HG03066 (cell line): ENCODE results near the gene CEP72.

Experiments used
- ATAC-seq: cut with Tn5 transposase; IDR thresholded peaks from one replicate; pipeline ENCODE4 v1.9.1; 2021; ENCODE audit warnings: low read depth; ENCODE audit not compliant: unreplicated experiment

Gene CEP72

GRCh38 chr5:635306-636055, 23.3 kb downstream of the CEP72 start:
- ATAC-seq, result no peak

GRCh38 chr5:636951-637350, 24.8 kb downstream of the CEP72 start:
- no peak for ATAC-seq

- ATAC-seq, result no peak
Observed at GRCh38 chr5:637581-638450, 25.7 kb downstream of the CEP72 start.

DNA sequence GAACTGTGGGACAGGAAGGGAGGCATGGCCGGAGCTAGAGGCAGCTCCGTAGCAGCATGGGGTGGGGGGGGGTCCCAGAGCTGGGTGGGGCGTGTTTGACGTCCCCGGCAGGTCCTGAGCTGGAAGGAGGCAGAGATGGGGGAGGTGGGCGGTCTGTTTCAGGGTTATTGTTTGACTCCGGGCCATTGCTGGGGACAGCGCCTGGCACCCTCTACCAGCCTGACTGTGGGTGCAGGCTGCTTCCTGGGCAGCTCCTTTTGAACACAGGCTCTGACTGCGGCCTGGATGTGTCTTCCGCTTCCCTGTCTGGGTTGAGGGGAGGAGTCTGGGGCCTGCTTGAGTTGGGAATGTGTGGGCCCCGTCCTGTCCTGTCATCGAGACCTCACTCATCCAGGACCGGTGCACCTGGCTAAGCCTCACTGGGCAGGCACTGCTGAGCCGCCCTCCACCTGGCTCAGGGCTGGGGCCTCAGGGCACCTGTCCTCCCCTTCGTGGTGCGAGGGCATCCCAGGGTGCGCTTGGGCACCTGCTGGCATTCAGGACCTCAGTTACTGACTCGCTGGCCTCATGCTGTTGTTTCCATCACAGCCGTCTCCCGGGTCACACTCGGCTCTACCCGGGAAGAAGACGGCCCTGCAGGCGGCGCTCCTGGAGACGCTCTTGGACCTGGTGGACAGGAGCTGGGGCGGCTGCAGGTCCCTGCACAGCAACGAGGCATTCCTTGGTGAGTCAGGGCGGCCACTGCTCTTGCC, 26.5 kb downstream of the CEP72 start:
- ATAC-seq, result no peak

DNA sequence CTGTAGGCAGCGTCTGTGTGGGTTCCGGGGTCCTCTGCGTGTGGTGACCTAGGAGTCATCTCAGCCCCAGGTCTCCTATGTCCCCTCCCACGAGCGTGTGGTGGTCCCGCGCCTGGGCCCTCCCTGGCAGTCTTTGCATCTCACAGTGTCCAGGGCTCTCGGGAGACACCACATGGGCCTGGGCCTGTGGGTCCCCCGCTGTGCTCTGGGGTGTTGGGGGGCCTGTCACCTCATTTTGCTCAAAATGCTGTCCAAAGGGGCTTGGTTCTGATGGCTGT, 27.1 kb downstream of the CEP72 start:
- no peak for ATAC-seq

GRCh38 chr5:639584-640213, 27.6 kb downstream of the CEP72 start:
- ATAC-seq, result no peak

GRCh38 chr5:640461-641330, 28.6 kb downstream of the CEP72 start:
- no peak for ATAC-seq

- ATAC-seq, result no peak
Observed at GRCh38 chr5:641331-641765, 29.2 kb downstream of the CEP72 start.

DNA sequence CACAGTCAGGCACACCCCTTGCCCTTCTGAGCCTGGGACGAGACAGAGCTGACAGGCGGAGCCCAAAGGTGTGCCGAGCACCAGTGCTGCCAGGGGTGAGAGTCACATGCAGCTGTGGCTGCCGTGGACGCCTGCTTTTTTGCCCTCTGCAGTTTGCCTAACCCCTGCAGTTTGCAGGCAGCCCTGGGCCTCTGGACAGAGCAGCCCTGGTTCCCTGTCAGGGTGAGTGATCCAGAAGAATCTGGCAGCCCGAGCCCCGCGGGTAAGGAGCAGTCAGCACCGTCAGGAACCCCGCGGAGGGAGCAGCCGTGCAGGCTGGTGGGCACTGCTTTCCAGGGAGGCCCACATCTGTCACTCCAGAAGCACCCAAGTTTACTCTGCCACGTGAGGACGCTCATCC, 30.3 kb downstream of the CEP72 start:
- no peak for ATAC-seq

DNA sequence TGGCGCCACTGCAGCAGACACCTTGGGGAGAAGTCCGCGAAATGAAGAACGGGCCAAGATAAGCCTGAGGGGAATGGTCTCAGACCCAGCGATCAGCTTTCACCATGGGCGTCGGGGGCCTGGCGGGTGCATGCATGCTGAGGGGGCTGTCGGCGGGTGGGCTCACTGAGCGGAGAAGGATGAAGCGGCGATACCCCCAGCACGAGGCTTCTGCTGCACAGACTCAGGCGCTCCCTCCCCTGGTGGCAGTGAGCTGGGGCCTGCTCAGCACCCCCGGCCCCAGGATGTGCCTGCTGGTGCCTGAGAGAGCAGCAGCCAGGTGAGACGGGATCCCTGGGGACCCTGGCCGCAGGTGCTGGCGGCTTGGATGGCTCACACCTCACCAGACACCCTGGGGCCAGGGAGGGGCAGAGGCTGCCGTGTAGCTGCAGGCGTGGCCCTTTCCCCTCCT, 31.2 kb downstream of the CEP72 start:
- ATAC-seq, result no peak

- no peak for ATAC-seq
Observed at GRCh38 chr5:643811-644271, 31.7 kb downstream of the CEP72 start.

DNA sequence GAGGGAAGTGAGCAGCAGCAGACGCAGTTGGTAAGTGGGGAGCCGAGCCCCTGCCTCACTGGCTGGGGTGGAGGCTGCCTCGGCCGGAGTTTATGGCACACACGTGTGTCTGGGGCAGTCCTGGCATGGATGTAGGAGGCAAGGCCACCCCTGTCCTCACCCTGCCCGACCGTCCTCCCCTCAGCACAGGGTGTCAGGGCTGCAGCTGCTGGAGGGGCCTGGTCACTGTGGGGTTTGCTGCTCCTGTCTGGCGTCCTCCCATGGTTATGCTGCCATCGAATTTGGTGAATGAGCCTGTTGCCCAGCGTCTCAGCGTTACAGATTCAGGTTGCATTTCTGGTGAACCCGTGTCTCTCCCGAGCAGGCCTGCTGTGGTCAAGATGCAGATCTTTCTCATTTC, 32.4 kb downstream of the CEP72 start:
- no peak for ATAC-seq

DNA sequence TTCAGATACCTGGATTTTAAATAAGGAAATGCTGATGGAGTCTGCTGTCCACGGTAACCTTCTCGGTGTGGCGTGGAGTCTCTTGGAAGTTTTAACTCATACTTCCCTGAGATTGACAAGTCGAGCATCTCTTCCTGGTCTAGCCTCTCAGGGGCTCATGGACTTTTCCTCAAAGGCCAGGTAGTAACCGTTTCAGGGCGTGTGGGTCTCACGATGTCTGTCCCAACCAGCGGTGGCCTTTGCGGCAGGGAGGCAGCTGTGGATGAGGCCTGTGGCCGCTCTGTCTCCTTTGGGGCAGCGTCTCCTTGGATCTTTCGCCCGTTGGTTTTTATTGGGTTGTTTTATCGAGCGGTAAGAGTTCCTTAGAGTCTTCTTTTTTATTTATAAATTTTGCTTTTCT, 32.8 kb downstream of the CEP72 start:
- no peak for ATAC-seq

DNA sequence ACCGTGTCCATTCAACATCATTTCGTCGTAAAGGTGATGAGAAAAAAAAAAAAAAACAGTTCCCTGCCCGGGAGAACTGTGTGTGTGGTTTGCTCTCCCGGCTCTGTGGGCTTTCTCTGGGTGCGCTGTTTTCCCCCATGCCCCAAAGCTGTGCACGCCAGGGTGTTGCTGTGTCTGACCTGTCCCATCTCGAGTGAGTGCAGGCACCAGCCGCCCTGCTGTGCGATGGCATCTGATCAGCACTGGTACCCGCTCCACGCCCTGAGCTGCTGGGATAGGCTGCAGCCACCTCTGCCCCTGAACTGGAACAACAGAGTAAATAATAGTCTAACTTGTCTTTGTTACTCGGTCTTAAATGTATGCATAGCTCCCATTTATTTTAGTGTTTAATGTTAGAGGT, 33.3 kb downstream of the CEP72 start:
- no peak for ATAC-seq

- ATAC-seq, result no peak
Observed at GRCh38 chr5:646396-647201, 34.5 kb downstream of the CEP72 start.

DNA sequence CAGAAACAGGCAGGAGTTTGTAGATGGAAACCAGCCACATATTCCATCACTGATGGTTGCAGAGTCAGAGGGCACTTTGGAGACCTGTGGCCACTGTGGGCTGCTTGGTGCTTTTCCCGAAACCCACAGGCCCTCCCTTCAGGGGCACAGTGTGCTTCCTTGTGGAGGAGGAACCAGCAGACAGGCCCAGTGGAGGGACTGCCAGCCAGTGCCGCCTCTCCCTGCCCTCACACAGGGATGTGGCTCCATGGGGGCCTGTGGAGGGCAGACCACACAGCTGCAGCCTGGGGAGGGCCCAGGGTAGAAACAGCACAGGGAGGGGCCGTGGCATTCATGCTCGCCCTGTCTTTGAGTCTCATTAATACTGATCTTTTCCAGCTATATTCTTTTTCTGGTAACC, 35.2 kb downstream of the CEP72 start:
- no peak for ATAC-seq

DNA sequence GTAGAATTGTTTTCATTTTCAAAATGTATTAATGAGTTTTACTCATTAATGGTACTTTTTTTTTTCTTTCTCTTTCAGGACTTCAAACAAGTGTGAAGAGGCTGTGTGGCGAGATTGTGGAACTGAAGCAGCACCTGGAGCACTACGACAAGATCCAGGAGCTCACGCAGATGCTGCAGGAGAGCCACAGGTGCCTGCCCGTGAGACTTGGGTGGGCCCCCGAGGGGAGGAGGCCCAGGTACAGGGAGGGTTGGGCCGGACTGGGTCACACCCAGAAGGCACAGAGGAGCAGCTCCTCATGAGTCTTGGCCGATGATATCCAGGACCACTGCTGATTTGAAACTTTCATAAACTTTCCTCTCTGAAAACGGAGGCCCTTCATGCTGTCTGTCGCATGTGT, 35.6 kb downstream of the CEP72 start:
- ATAC-seq, result no peak

DNA sequence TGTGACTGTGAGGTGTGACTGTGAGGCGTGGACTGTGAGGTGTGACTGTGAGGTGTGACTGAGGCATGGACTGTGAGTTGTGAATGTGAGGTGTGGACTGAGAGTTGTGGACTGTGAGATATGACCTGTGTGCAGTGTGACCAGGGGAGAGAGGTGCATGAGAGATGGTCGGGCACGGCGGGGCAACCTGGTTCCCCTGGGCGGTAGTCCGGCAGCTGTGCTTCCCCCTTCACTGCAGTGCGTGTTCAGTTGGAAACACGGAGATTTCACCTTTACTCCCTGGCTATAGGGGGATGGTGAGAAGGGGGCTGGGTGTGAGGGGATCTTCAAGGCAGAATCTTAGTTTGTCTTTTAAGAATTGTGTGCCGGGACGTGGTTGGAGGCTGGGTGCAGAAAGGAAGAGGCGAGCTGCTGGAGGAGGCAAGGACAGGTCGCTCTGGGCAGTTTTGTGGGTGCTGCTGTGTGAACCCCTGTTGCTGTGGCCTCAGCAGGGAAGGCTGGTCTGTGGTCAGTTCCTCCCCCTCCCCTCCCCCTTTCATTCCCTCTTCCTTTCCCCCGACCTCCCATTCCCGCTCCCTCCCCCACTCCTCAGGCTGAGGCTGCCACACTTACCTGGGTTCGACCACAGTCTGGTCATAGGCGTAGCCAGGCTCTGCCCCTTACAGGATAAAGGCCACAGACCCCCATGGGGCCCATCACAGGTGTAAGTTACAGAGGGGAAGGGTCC, 39.3 kb downstream of the CEP72 start:
- no peak for ATAC-seq
